NCI-H748 treated with DMSO at 0.1 percent for 48 hours (cell line): ENCODE results near the gene KCNG2.

Experiments
- DNase-seq: peaks from one replicate; lab custom pipeline; 2025; lab: John Stamatoyannopoulos, UW

Gene KCNG2

DNA sequence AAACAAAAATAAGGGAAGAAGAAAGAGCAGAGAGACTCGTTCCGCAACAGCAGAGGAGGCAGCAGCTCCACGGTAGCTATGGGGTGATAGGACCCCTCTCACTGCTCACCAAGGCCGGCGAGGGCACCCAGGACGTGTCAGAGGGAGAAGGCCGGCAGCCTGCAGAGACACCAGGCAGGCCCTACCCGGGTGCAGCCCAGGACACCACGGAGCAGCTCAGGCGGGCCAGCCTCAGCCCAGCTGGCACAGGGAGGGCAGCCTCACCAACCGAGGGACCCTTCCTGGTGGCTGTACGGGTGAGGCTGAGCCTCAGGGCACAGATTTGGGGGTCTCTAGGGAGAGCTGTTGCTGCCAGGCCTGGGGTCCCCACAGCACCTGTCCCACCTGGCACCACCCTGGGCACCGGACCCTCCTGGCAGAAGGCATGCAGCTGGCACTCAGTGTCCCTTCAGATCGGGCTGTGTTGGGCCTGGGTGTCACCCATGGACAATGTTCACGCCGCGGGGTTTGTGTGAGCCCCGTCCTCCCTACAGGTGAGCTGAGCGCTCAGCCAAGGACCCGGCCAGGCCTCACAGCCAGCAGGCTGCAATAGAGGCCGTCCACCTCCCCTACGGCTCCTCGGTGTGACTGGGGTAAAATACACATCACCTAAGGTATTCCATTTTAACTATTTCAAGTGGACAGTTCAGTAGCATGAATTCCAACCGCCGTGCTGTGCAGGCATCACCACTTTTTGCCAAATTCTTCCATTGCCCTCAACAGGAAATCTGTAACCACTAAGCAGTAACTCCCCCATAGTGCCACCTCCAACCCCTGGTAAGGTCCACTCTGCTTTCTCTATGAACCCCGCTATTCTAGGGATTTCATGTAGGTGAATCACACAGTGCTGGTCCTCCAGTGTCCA, 21.6 kb downstream of the KCNG2 start:
- DNase-seq = no peak

DNA sequence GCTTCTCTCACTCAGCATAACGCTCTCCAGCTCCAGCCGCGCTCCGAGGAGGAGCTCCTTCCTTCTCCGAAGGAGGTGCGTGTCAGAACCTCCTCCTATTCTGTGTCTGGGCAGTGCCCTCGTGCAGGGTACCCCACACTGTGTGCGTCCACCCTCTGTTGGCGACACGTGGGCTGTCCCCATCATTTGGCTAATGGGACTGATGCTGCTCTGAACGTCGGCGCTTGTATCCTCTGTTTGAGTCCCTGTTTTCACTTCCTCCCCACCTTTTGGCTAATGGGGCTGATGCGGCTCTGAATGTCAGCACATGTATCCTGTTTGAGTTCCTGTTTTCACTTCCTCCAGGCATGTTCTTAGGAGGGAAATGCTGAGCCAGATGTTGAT, 22.2 kb downstream of the KCNG2 start:
- DNase-seq = no peak

DNA sequence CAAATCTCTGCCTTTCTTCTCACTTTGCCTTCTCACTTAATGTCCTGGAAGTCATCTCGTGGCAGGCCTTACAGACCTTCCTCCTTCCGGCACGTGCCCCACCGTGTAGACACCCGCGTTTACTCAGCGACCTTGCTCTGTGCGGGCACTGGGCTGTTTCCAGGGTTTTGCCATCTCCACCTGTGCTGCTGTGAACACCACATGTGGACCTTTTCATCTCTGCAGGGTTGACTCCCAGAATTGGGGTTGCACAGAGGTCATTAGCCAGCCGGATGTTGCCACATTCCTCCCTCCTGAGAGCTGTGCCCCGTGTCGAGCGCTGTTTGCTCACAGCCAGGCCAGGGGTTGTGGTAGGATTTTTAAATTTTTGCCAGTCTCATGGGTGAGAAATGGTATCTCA, 25.4 kb downstream of the KCNG2 start:
- no peak for DNase-seq

DNA sequence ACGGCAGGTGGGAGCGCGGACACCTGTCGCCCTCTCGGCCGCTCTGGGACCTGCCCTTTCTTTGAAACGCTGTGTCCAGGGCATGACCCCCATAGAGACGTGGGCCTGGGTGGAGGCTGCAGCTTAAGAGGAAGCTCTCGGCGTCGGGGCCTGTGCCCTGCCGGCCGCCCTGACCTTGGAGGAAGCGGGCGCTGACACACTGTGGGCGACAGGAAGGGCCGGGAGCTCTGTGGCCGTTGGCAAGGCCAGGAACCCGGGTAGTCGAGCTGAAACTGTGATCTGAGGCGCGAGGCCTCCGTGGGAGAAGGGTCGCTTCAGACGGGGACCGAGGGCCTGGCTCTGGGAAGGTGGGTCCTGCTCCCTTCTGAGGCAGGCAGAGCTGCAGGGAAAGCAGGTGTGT, 28.2 kb downstream of the KCNG2 start:
- no peak for DNase-seq

DNA sequence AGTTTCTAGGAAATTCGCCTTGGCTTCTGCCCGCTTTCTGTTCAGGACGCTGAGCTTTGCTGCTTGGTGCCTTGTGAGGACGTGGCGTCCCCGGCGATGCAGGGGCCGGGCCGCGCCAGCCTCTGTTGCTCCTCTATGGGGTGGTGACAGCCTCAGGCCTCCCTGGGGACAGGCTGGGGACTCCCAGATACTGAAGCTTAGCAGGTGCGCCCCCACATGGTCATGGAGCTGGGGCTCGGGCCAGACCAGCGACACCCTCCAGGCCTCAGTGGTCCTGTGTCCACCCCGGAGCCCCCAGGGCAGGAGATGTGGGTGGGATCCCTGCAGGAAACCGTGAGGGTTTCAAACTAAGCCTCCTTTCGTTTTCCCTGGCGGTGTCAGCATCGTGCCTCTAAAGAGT, 29.2 kb downstream of the KCNG2 start:
- no peak for DNase-seq

DNA sequence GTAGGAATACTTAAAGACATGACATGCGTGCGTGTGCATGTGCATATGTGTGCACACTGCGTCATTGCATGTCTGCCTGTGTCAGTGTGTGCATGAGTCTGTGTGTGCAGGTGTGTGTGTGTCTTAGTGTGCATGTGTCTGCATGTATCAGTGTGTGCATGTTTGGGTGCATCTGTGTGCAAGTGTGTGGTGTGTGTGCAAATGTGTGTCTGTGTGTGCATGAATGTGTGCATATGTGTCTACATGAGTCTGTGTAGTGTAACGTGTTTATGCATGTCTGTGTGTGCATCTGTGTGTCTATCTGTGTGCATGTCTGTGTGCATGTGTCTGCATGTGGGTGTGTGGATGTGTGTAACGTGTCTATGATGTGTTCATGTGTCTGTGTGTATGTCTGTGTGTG, 30.5 kb downstream of the KCNG2 start:
- DNase-seq = no peak

DNA sequence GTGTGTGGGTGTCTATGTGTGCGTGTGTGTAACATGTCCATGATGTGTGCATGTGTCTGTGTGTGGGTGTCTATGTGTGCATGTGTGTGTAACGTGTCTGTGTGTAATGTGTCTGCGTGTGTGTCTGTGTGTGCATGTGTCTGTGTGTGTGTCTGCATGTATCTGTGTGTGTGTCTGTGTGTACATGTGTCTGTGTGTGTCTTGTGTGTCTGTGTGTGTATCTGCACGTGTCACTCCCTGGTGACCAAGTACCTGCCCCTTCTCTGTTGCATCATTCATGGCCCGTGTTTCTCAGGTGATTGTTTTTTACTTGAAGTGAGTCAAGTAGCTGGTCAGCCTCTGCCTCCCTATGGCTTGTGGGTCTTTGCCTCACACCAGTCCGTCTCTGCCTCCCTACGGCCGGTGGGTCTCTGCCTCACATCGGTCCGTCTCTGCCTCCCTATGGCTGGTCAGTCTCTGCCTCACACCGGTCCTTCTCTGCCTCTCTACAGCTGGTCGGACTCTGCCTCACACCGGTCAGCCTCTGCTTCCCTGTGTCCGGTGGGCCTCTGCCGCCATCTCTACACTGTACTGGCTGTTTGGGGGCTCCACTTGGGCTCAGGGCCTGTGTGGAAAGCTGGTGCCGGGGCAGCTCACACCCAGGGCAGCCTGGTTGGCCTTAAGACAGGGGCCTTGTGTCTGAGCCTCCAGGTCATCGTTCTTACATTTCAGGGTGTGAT, 31.6 kb downstream of the KCNG2 start:
- no peak for DNase-seq

DNA sequence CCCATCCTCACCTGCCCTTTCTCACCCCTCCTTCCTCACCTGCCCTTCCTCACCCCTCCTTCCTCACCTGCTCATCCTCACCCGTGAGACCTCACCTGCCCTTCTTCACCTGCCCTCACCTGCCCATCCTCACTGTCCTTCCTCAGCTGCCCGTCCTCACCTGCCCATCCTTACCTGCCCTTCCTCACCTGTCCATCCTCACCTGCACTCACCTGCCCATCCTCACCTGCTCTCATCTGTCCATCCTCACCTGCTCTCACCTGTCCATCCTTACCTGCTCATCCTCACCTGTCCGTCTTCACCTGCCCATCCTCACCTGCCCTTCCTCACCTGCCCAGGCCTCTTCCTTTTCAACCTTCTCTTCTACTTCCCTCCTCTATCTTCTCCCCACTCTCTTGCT, 34.4 kb downstream of the KCNG2 start:
- DNase-seq = no peak

DNA sequence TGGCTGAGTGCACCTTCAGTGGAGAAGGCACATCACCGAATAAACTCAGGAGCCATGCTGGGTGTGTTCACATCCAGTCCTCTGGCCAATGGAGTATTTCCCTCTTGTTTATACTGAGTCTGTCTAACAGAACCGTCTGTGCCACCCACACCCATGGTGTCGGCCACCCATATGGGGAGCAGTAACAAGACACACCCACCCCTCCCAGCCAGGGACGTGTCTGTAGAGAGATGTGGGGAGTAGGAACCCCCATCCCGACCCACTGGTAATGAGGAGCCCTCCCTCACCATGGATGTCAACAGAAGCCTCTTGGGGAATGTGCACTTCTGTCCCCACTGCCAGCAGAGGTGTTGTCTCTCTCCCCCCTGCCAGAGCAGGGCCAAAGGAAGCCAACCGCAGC, 37.1 kb downstream of the KCNG2 start:
- DNase-seq = no peak

DNA sequence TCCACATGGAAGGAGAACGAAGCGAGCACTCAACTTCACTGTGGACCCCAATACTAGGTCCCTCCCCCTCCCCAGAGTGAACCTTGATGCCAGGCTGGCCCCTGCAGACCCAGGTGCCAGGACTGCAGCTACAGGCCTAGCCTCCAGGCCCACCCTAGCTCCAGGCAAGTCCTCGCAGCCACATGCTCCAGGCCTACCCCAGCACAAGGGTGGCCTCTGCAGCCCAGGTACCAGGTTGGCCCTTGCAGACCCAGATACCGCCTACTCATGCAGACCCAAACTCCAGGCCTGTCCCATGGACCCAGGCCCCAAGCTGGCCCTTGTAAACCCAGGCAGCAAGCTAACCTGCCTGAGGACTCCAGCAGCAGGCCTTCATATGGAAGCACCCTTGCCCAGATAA, 44.2 kb downstream of the KCNG2 start:
- DNase-seq = no peak

DNA sequence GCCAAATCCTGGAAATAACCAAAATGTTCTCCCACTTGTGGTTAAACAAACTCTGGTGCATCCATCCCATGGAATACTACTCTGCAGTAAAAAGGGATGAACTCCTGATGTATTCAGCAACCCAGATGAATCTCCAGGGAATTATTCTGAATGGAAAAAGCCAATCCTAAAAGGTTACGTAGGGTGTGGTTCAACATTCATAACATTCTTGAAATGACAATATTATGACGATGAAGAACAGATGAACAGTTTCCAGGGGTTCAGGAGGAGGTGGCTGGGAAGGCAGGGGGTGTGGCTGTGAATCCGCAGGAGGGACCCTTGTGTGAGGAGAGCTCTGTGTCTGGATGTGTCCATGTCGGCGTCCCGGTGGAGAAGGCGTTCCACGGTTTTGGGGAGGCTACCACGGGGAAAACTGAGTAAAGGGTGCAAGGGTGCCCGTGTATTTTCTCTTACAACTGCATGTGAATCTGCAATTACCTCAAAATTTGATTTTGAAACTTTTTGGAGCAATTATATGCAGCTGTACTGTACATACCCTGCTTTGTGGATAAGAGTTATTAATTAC, 47.3 kb downstream of the KCNG2 start:
- DNase-seq = no peak

DNA sequence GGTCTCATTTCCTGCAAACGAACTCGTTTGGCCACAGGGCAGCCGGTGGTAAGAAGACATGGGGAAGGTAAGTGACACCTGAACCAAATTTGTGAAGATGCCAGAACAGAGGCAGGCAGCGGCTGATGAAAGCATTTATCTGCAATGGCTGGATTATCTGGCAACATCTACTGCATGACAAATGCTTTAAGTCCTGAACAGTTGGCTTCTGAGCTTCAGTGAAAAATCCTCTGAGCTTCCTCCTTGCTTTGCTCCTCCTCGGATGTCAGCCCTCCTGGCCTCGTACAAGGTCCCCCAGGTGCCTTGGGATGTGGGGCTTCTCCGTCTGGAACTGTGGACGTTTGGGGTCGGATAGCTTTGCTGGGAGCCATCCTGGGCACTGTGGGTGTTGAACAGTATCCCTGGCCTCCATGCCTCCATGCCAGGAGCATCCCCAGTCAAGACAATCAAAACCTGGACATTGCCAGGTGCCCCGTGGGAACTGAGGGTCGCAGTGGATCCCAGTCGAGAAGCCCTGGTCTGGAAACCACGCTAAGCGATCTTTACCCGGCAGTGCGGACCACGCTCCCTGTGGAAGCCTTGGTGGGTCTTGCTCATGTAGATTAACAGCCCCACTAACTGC, 49.3 kb downstream of the KCNG2 start:
- no peak for DNase-seq

DNA sequence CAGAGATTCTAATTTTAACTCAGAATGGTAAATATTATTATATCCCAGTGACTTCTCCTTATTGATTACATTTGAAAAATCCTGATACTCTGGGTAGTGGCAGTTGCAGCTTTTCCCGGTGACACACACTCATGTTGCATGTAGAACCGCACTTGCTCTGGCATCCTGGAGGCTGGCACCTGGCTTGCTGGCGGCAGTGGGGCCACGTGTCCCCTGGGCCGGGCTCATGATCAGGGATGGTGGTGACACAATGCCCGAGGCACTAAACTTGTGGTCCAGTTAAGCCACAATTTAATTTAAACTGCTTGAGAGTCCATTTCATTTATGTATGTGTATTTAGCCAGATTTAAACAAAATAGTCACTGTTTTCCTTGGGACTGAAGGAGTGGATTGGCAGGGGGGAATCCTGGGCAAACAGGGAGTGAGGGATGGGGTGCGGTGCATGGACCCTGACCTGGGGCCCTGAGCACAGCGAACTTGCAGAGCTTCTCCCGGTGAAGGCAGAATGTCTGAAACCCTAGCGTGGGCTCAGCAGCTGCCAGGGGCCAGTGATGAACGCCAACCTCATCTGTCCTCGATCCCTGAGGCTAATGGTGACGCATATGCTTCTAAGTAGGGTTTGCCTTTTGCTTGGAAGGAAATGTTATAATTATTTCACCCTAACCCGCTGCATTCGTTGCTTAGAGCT, 50.0 kb downstream of the KCNG2 start:
- no peak for DNase-seq

DNA sequence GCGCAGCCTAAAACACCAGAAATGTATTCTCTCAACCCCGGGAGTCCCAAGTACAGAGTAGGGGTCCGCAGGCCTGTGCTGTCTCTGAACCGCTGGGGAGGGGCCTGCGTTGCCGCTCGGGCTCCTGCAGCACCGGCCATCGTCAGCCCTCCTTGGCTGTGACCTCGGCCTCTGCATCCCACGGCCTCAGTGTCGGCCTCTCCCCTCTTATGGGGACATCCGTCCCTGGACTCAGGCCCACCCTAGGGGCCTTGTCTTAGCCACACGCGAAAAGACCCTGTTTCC, 50.5 kb downstream of the KCNG2 start:
- DNase-seq = no peak

DNA sequence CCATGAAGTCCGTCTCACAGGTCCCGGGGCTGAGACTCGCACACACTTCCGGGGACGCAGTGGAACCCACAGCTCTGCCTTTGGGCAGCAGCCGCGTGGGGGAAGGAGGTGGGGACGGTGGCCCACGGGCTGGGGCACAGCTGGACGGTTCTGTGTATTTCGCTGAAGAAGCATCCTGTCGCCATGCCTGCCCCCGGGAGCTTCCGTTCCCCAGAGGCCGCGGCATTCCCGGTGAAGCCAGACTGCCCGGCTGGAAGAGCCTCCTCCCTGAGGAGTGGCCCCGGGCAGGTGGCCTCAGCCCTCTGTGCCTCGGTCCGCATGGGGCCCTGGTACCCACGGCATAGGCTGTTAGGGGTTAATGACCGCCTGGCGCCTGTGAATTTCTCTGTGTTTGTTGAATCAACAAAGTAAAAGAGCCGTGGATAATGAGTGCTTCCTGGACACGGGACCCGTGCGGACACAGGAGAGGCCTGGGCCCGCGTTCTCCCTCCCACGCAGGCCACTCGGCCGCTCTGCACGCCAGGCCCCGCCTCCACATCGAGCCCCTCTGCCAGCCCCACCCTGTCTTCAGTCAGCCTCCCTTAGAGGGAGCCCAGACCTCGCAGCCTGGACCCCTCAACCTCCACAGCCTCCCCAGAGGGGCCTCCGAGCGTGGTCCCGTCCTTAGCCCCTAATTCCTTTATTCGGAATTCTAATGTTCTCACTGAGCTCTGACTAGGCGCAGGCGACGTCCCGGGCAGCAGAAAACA, 51.0 kb downstream of the KCNG2 start:
- no peak for DNase-seq

DNA sequence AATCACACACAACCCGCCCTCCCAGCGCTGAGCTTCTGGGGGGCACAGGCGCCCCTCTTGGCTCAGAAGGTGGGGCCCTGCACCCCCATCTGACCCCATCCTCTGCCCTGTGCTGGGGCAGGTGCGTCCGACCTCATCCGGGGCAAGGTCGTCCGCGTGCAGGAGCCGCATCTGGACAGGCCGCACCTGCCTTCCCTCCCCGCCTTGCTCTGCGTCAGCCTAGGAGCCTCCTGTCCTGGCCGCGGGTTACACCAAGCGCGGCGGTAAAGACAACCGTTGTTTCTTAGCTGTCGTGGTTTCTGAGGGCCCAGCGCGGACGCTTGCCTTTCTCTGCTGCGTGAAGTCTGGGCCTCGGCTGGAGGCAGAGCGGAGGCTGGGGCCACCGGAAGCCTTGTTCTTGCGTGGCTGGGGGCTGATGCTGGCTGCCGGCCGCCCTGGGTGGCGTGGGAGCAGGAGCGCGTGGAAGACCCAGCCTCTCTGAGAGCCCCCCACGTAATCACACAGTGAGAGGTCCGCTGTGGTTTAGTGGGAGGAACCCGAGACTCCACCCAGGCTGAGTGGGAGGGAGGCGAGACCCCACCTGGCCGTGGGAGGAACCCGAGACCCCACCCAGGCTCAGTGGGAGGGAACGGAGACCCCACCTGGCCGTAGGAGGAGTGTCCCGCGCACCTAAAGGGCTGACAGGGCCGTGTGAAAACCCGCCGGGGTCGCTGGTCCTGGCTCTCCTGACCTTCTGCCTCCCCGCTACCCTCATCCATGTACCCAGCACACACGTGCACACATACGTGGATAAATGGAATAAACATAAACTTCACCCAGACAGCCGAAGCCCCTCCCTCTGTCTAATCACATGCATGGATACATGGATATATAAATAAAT, 51.8 kb downstream of the KCNG2 start:
- DNase-seq = no peak

DNA sequence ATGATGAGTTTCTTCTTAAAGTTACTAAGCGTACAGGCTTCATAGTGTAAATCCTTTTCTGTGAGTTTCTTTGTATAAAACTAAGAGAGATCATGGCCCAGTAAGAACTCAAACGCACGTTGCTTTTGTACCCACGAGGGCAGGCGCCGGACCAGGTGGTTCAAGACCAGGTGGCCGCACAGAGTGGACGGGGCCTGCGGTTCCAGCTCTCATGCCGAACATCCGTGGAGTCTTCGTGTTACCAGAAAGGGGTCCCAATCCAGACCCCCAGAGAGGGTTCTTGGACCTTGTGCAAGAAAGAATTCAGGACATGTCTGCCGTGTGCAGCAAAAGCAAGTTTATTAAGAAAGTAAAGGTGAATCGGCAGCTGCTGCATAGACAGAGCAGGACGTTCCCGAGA, 53.0 kb downstream of the KCNG2 start:
- no peak for DNase-seq

DNA sequence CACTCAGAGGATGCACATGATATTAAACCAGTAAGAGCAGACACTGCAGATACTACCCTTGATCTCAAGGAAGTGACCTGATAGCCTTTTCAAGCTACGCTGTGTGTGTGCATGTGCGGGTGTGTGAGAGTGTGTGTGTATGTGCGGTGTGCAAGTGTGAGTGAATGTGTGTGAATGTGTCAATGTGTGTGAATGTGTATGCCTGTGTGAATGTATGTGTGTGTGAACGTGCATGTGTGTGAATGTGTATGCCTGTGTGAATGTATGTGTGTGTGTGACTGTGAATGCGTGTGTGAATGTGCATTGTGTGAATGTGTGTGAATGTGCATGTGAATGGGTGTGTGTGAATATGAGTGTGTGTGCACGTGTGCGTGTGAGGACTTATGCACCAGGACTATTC, 53.8 kb downstream of the KCNG2 start:
- DNase-seq = no peak

DNA sequence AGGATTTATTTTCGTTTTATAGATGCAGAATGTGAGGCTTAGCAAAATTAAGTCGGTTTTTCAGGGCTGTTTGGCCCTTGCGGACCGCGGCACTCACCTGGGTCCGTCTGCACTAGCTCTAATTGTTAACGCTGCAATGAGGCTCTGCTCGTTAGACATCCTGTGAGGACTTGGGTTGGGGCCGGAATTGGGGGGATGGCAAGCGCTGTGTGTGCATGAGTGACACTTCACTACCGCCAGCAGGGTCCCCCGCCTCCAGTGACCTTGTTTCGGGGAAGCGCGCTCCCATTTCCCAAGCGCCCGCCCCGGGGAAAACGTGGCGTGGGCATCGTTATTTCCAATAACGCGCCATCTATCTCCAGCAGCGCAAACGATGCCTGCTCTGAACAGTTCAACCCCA, 54.2 kb downstream of the KCNG2 start:
- no peak for DNase-seq

DNA sequence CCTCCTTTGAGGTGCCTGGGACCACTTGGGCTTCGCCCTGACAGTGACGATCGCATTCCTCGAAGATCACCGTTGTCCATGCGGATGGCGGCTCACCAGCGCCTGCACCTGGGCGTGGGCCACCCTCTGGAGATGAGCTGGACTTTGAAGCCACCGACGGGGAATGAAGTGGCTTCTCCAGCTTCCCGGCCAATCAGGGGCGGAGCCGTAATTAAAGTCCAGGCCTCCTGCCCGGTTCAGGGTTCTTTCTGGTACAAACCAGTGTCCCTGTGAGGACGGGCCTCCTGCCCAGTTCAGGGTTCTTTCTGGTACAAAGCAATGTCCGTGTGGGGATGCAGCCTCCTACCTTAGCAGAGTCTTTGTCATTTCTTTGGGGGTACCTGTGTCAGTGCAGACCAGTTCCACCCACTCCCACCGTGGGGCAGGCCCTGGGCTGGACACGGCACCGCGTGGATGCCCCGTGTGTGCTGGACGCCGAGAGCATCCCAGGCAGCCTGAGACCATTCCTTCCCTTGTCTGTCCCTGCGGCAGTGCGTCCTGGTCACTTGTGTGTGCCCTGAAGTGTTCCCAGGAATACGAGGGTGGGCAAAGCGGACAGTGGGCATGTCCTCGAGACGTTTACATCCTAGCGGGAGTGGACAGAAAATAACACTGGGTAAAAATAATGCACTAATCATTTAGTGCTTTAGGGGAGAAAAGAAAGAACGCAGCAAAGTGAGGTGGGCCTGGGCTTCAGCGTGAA, 55.0 kb downstream of the KCNG2 start:
- DNase-seq = no peak
